OCI-LY3 (cell line): ENCODE measurements around the gene ABCC5.

Source experiments
- H2AFZ ChIP-seq: fragments of 200-600, 300-600 bp; shearing (Covaris generic); 2 replicates; pipeline ENCODE4 v1.6.0; 2014; ENCODE audit warnings: antibody characterized with exemption, low read depth, low read length
- H3K27ac ChIP-seq: fragments of 200-600, 300-600 bp; sonication (generic); 2 replicates; pipeline ENCODE4 v1.5.1; 2014; ENCODE audit warnings: mild to moderate bottlenecking, low read length, moderate library complexity, mixed read lengths
- H3K27me3 ChIP-seq: fragments of 200-600, 300-600 bp; sonication (generic); 2 replicates; pipeline ENCODE4 v1.6.1; 2014; ENCODE audit warnings: low read depth, low read length, mixed read lengths
- H3K36me3 ChIP-seq: fragments of 200-600, 300-600 bp; sonication (generic); replicated peaks from 2 replicates; pipeline ENCODE3; 2014; ENCODE audit warnings: low read depth, low read length, mixed read lengths
- H3K4me1 ChIP-seq: fragments of 300-600, 200-600 bp; sonication (generic); 2 replicates; pipeline ENCODE4 v1.6.1; 2014; ENCODE audit warnings: low read length, mixed read lengths
- H3K4me2 ChIP-seq: fragments of 200-600, 300-600 bp; sonication (generic); 2 replicates; pipeline ENCODE4 v1.6.1; 2014; ENCODE audit warnings: low read length, mixed read lengths
- H3K4me3 ChIP-seq: fragments of 300-600, 200-600 bp; sonication (generic); 2 replicates; pipeline ENCODE4 v1.5.1; 2014; ENCODE audit warnings: antibody characterized with exemption, mild to moderate bottlenecking, low read length, moderate library complexity
- H3K79me2 ChIP-seq: fragments of 300-600, 200-600 bp; shearing (Covaris generic); 2 replicates; pipeline ENCODE4 v1.6.1; 2014; ENCODE audit warnings: mild to moderate bottlenecking, low read length, mixed read lengths
- H3K9ac ChIP-seq: fragments of 300-600, 200-600 bp; shearing (Covaris generic); 2 replicates; pipeline ENCODE4 v1.6.0; 2014; ENCODE audit warnings: mild to moderate bottlenecking, low read length, moderate library complexity
- H3K9me3 ChIP-seq: fragments of 200-600, 300-600 bp; shearing (Covaris generic); 2 replicates; pipeline ENCODE4 v1.6.1; 2014; ENCODE audit warnings: low read length, mixed read lengths; ENCODE audit not compliant: insufficient read depth
- H4K20me1 ChIP-seq: fragments of 200-600, 300-600 bp; sonication (generic); 2 replicates; pipeline ENCODE4 v1.6.1; 2016; ENCODE audit warnings: low read length, mixed read lengths; ENCODE audit not compliant: insufficient read depth
- EZH2phosphoT487 ChIP-seq: fragments of 200-600 bp; shearing (Covaris generic); IDR thresholded peaks from 2 replicates; pipeline ENCODE4 v1.6.1; 2018; ENCODE audit warnings: antibody characterized with exemption, mixed run types, low read depth
- TF ChIP-seq, protein P1 (sequence below): fragments of 200-600, 300-600 bp; sonication (generic); IDR thresholded peaks from 2 replicates; pipeline ENCODE4 v1.5.1; 2014; ENCODE audit warnings: antibody characterized with exemption, low read length, low read depth

ABCC5 gene

DNA sequence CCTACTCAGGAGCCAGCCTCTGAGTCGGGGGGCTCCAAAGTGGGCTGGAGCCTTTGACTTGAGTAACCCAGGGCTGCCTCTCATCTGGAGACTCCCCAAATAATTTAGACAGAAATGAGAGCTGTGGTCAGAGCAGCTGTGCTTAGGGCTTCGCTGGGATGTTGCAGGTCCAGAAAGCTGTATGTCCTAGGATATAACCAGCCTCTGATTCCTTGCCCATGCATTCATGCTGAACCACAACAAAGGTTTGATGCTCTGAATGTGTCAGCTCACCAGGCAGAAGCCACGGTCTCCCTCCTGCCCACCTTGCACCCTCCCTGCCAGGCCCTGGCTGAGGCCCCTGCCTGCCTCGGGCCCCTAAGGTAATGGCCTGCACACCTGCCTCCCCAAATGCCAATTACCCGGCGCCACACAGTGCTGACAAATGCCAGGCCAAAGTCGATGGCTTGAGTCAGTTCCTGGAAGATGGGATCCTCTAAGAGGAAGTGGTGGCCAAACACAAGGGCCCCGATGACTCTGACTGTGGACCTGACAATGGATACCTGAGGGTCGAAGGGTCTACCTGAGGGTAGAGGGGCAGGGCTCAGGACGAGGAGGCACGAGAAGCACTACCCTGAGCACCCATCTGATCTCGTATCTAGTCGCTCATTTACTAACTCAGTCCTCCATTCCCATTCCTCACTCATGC is 111.3 kb downstream of the ABCC5 start:
- no peak overlapping the region for H3K4me2 ChIP-seq
- TF ChIP-seq, protein P1, sequence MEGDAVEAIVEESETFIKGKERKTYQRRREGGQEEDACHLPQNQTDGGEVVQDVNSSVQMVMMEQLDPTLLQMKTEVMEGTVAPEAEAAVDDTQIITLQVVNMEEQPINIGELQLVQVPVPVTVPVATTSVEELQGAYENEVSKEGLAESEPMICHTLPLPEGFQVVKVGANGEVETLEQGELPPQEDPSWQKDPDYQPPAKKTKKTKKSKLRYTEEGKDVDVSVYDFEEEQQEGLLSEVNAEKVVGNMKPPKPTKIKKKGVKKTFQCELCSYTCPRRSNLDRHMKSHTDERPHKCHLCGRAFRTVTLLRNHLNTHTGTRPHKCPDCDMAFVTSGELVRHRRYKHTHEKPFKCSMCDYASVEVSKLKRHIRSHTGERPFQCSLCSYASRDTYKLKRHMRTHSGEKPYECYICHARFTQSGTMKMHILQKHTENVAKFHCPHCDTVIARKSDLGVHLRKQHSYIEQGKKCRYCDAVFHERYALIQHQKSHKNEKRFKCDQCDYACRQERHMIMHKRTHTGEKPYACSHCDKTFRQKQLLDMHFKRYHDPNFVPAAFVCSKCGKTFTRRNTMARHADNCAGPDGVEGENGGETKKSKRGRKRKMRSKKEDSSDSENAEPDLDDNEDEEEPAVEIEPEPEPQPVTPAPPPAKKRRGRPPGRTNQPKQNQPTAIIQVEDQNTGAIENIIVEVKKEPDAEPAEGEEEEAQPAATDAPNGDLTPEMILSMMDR: no peak
- TF ChIP-seq EZH2phosphoT487: no peak

DNA sequence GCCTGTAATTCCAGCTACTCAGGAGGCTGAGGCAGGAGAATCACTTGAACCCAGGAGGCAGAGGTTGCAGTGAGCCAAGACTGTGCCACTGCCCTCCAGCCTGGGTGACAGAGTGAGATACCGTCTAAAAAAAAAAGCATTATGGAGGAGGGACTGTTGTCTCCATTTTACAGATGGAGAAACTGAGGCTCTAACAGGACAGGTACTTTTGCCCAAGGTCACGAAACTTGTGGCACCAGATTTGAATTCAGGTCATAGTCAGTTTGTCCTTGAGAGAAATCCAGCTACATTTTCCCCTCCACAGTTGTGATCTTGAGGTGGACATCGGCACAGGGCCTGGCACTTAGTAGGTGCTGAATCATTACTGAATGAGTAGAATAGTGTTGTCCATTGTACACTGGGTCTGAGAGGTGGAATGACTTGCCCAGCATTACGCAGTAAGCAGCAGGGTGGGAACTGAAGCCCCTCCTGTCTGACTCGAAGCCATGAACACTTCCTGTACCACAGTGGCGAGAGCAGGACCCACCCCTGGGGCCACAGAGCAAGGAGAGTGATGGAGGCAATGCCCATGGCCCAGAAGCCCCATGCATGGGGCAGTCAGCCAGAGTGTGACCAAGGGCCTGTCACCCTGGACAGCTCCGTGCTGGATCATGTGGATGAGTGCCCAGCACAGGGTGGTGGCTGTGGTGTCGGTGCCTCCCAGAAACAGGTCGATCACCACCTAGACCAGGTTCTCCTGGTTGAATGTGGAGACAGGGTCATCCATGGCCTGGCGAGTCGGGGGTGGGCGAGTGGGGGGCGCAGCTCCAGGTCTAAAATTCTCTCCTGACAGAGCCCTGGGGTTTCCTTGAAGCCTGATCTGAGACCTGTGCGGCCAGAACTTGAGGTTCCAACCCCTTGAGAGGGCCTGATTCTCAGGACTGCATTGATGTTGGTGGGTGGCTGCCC is 112.6 kb downstream of the ABCC5 start:
- Histone ChIP-seq H3K9me3 (no peaks in the 10 kb centered on the region), H3K79me2 (no peaks in the 10 kb centered on the region), H3K4me1 (no peaks in the 10 kb centered on the region), H3K27ac (no peak overlapping the region), H3K36me3 (no peaks in the 10 kb centered on the region), H3K9ac (no peak overlapping the region), H3K4me2 (no peak overlapping the region), H4K20me1 (no peaks in the 10 kb centered on the region), H3K27me3 (peaks cover 15% of the 10 kb centered on the region), H3K4me3 (no peak overlapping the region), H2AFZ (no peak overlapping the region)
- no peak for TF ChIP-seq EZH2phosphoT487
- TF ChIP-seq, protein P1: no peak

More for the DNA sequence above, 111.3 kb downstream of the ABCC5 start:
- Histone ChIP-seq H3K9ac (no peak overlapping the region), H3K4me1 (no peaks in the 10 kb centered on the region), H3K79me2 (no peaks in the 10 kb centered on the region), H3K4me3 (no peak overlapping the region), H3K9me3 (no peaks in the 10 kb centered on the region), H2AFZ (no peak overlapping the region), H3K27me3 (peaks cover 27% of the 10 kb centered on the region), H4K20me1 (no peaks in the 10 kb centered on the region), H3K27ac (no peak overlapping the region), H3K36me3 (no peaks in the 10 kb centered on the region)

DNA sequence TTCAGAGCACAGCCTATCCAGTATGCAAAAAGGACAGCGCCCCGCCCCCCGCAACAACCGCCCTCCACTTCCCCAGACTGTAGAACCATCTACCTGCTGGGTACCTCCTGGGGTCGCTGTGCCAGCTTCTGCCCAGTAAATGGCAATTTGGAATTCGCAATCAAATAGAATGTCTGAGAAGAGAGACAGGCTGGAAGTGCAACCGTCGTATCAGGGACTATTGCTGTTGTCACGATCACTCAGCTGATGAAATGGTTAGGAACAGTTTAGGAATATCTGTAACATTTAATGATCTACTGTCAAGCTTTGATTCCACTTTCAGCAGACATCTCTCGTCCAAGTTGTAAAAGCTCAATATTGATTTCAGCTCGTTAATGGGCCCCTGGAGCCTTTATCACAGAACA is 119.7 kb downstream of the ABCC5 start:
- no peak overlapping the region for H2AFZ ChIP-seq
- H3K4me2 ChIP-seq: peak overlapping the region; percentile 50
- no peaks in the 10 kb centered on the region for H3K9me3 ChIP-seq
- peaks cover 11% of the 10 kb centered on the region for H3K27me3 ChIP-seq
- TF ChIP-seq, protein P1: peak; percentile 52
- TF ChIP-seq EZH2phosphoT487: no peak
- H3K4me1 ChIP-seq: peaks cover 27% of the 10 kb centered on the region
- H4K20me1 ChIP-seq: no peaks in the 10 kb centered on the region
- H3K27ac ChIP-seq: no peak overlapping the region
- no peaks in the 10 kb centered on the region for H3K36me3 ChIP-seq
- H3K79me2 ChIP-seq: no peaks in the 10 kb centered on the region
- no peak overlapping the region for H3K9ac ChIP-seq
- peak overlapping the region; percentile 30 for H3K4me3 ChIP-seq

DNA sequence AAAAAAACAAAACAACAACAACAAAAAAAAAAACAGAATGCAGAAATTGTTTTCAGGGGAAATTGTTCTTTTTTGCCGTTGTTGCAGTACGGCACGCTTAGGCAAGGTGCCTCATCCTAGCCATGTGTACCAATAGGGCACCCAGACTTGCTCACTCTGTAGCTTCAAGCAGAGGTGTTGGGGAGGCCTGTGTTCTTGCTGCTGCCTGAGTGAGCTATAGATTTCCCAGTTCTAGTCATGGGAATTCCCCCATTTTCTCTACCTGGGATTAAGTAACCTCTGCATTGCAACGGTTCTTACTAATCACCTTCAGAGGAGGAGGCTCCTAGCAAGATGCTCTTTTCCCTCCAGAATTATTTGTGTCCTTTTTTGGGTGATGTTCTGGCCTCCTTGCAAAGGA is 120.1 kb downstream of the ABCC5 start:
- H4K20me1 ChIP-seq: no peaks in the 10 kb centered on the region
- no peaks in the 10 kb centered on the region for H3K79me2 ChIP-seq
- no peaks in the 10 kb centered on the region for H3K36me3 ChIP-seq
- no peaks in the 10 kb centered on the region for H3K9me3 ChIP-seq
- H3K27me3 ChIP-seq: peaks cover 6% of the 10 kb centered on the region
- no peak overlapping the region for H3K9ac ChIP-seq
- H3K4me2 ChIP-seq: peak overlapping the region; percentile 50
- H3K4me3 ChIP-seq: peak overlapping the region; percentile 30
- no peak for TF ChIP-seq EZH2phosphoT487
- TF ChIP-seq, protein P1: no peak
- no peak overlapping the region for H2AFZ ChIP-seq
- peaks cover 27% of the 10 kb centered on the region for H3K4me1 ChIP-seq
- H3K27ac ChIP-seq: no peak overlapping the region
